H9 (cell line): ENCODE measurements around the gene VAMP2. TPM values are rescaled to one million over a fixed set of nuclear protein-coding genes. Genes with fewer than 3 reads are reported as not detected.

ENCODE experiments used
- DNase-seq: peaks from one replicate; pipeline ENCODE4 v3.0.0-alpha.2; 2017
- H2AFZ ChIP-seq: one replicate; pipeline ENCODE4 v1.6.1; 2013; ENCODE audit warnings: mild to moderate bottlenecking, low read length, control low read depth, moderate library complexity
- H2AK5ac ChIP-seq: 2 replicates; pipeline ENCODE4 v1.6.1; 2013; ENCODE audit warnings: low read length, control low read depth, mixed read lengths; ENCODE audit not compliant: insufficient read length
- H2BK120ac ChIP-seq: one replicate; pipeline ENCODE4 v1.6.1; 2013; ENCODE audit warnings: low read depth, mild to moderate bottlenecking, low read length, control low read depth, inconsistent platforms; ENCODE audit not compliant: poor library complexity, severe bottlenecking
- H2BK12ac ChIP-seq: 2 replicates; pipeline ENCODE4 v1.6.1; 2013; ENCODE audit warnings: low read length, control low read depth, mixed read lengths, low read depth; ENCODE audit not compliant: insufficient read length
- H2BK15ac ChIP-seq: 2 replicates; pipeline ENCODE4 v1.6.1; 2013; ENCODE audit warnings: low read depth, low read length, control low read depth
- H2BK20ac ChIP-seq: one replicate; pipeline ENCODE4 v1.6.1; 2013; ENCODE audit warnings: low read depth, mild to moderate bottlenecking, low read length, control low read depth, inconsistent platforms; ENCODE audit not compliant: poor library complexity, severe bottlenecking
- H2BK5ac ChIP-seq: 2 replicates; pipeline ENCODE4 v1.6.1; 2013; ENCODE audit warnings: low read length, control low read depth, mixed read lengths; ENCODE audit not compliant: insufficient read length
- H3K14ac ChIP-seq: 2 replicates; pipeline ENCODE4 v1.6.1; 2013; ENCODE audit warnings: low read length, control low read depth; ENCODE audit not compliant: insufficient read depth
- H3K18ac ChIP-seq: 2 replicates; pipeline ENCODE4 v1.6.1; 2013; ENCODE audit warnings: low read depth, mild to moderate bottlenecking, mixed read lengths, low read length, control low read depth; ENCODE audit not compliant: insufficient read length
- H3K23ac ChIP-seq: 2 replicates; pipeline ENCODE4 v1.6.1; 2013; ENCODE audit warnings: low read length, control low read depth, mixed read lengths, low read depth; ENCODE audit not compliant: insufficient read length
- H3K23me2 ChIP-seq: 2 replicates; pipeline ENCODE4 v1.6.1; 2013; ENCODE audit warnings: low read depth, mild to moderate bottlenecking, mixed read lengths, low read length, control low read depth; ENCODE audit not compliant: insufficient read length, poor library complexity, severe bottlenecking
- H3K27ac ChIP-seq: 2 replicates; pipeline ENCODE4 v1.5.1; 2013; ENCODE audit warnings: low read length, control low read depth, mixed read lengths, low read depth; ENCODE audit not compliant: insufficient read length
- H3K27me3 ChIP-seq: 2 replicates; pipeline ENCODE4 v1.6.1; 2013; ENCODE audit warnings: low read length, control low read depth, inconsistent platforms; ENCODE audit not compliant: insufficient read depth
- H3K4ac ChIP-seq: 2 replicates; pipeline ENCODE4 v1.6.1; 2013; ENCODE audit warnings: low read depth, mild to moderate bottlenecking, control low read depth, inconsistent platforms, low read length, moderate library complexity
- H3K4me1 ChIP-seq: 2 replicates; pipeline ENCODE4 v1.6.1; 2013; ENCODE audit warnings: low read length, control low read depth, inconsistent platforms; ENCODE audit not compliant: insufficient read depth
- H3K4me2 ChIP-seq: 2 replicates; pipeline ENCODE4 v1.6.1; 2013; ENCODE audit warnings: low read length, control low read depth, mixed read lengths; ENCODE audit not compliant: insufficient read length, insufficient read depth
- H3K56ac ChIP-seq: 2 replicates; pipeline ENCODE4 v1.6.1; 2013; ENCODE audit warnings: low read depth, mild to moderate bottlenecking, mixed read lengths, low read length, control low read depth; ENCODE audit not compliant: insufficient read length
- H3K79me1 ChIP-seq: 2 replicates; pipeline ENCODE4 v1.6.1; 2013; ENCODE audit warnings: low read depth, mild to moderate bottlenecking, moderate library complexity, low read length, control low read depth, inconsistent platforms; ENCODE audit not compliant: insufficient read depth, poor library complexity, severe bottlenecking
- H3K79me2 ChIP-seq: 2 replicates; pipeline ENCODE4 v1.6.1; 2013; ENCODE audit warnings: low read length, control low read depth, inconsistent platforms; ENCODE audit not compliant: insufficient read depth
- H3K9ac ChIP-seq: 2 replicates; pipeline ENCODE4 v1.6.1; 2013; ENCODE audit warnings: low read length, control low read depth, mixed read lengths; ENCODE audit not compliant: insufficient read length; ENCODE audit errors: extremely low read depth
- H3K9me3 ChIP-seq: one replicate; pipeline ENCODE4 v1.6.1; 2013; ENCODE audit warnings: low read depth, low read length, inconsistent platforms; ENCODE audit not compliant: control insufficient read depth
- H3T11ph ChIP-seq: one replicate; pipeline ENCODE4 v1.6.1; 2013; ENCODE audit warnings: mild to moderate bottlenecking, low read length, control low read depth, inconsistent platforms
- H4K20me1 ChIP-seq: one replicate; pipeline ENCODE4 v1.6.1; 2013; ENCODE audit not compliant: control insufficient read depth, insufficient read length, insufficient read depth
- H4K5ac ChIP-seq: 2 replicates; pipeline ENCODE4 v1.6.1; 2013; ENCODE audit warnings: low read depth, mild to moderate bottlenecking, mixed read lengths, low read length, control low read depth; ENCODE audit not compliant: insufficient read length
- H4K8ac ChIP-seq: replicated peaks from 2 replicates; pipeline ENCODE4 v1.6.1; 2013; ENCODE audit warnings: low read length, control low read depth, mixed read lengths, low read depth; ENCODE audit not compliant: insufficient read length
- H4K91ac ChIP-seq: 2 replicates; pipeline ENCODE4 v1.6.1; 2013; ENCODE audit warnings: low read depth, mild to moderate bottlenecking, moderate library complexity, mixed read lengths, low read length, control low read depth; ENCODE audit not compliant: insufficient read length
- H3K27ac Mint-ChIP-seq, 3 experiments: 2 replicates in 2 of 3; 3 replicates in 1 of 3; pipeline ENCODE4 v1.8.0; 2020 to 2021; ENCODE audit warnings: mixed read lengths in 3 of 3, mild to moderate bottlenecking in 1 of 3, moderate library complexity in 1 of 3
- H3K27me3 Mint-ChIP-seq: 2 replicates; pipeline ENCODE4 v1.8.0; 2021; ENCODE audit warnings: low read depth, mild to moderate bottlenecking, moderate library complexity, mixed read lengths
- H3K36me3 Mint-ChIP-seq, 3 experiments: 2 replicates in 2 of 3; 3 replicates in 1 of 3; pipeline ENCODE4 v1.8.0; 2020 to 2021; ENCODE audit warnings: low read depth in 3 of 3, mixed read lengths in 3 of 3; ENCODE audit not compliant: insufficient read depth in 1 of 3
- H3K4me1 Mint-ChIP-seq, 2 experiments: 2 replicates each; pipeline ENCODE4 v1.8.0; 2020; ENCODE audit warnings: mixed read lengths in 2 of 2
- H3K4me3 Mint-ChIP-seq, 2 experiments: 2 replicates in 1 of 2; 3 replicates in 1 of 2; pipeline ENCODE4 v1.8.0; 2020 to 2021; ENCODE audit warnings: mild to moderate bottlenecking in 2 of 2, mixed read lengths in 2 of 2, moderate library complexity in 1 of 2
- H3K9me3 Mint-ChIP-seq, 2 experiments: 2 replicates in 1 of 2; 3 replicates in 1 of 2; pipeline ENCODE4 v1.8.0; 2020; ENCODE audit warnings: mild to moderate bottlenecking in 2 of 2, mixed read lengths in 2 of 2, moderate library complexity in 1 of 2
- CTCF ChIP-seq: fragments of 200-600 bp; sonication (generic); conservative IDR thresholded peaks from 3 replicates; pipeline ENCODE4 v1.8.0; 2021; ENCODE audit warnings: antibody characterized with exemption, mild to moderate bottlenecking
- WGBS: extraction: QIAGEN DNeasy Blood & Tissue Kit; methylation state at CpG from one replicate; pipeline ENCODE4 v1.1.7; 2013; ENCODE audit warnings: missing lambda C conversion rate, low lambda C conversion rate, mixed read lengths; ENCODE audit not compliant: insufficient read length; ENCODE audit errors: extremely low coverage; 5-methylcytosine and 5-hydroxymethylcytosine counted together
- total RNA-seq: library from RNA; stranded (reverse); gene quantifications from 2 replicates; pipeline ENCODE4 v1.2.1, GENCODE V29; 2021

The VAMP2 gene
- total RNA-seq, 1 experiment from 2014 or later, result 22.8 TPM

GRCh38 chr17:8160224-8160577, 2.5 kb downstream of the VAMP2 start:
- H3K36me3 Mint-ChIP-seq, result peaks cover 10 to 26% (median 22%) of the 10 kb centered on the region in 3 experiments
- TF ChIP-seq CTCF, result no peak
- H3K9ac ChIP-seq, result no peak overlapping the region

More at GRCh38 chr17:8160224-8160577, 2.5 kb downstream of the VAMP2 start:
- Histone ChIP-seq H2BK12ac (no peak overlapping the region), H2BK20ac (no peak overlapping the region), H3K9me3 (no peaks in the 10 kb centered on the region), H4K5ac (no peak overlapping the region), H3K23me2 (peaks cover 22% of the 10 kb centered on the region), H3K4me2 (no peak overlapping the region), H3K4ac (no peak overlapping the region), H3K56ac (no peak overlapping the region), H3K4me1 (peaks cover 3% of the 10 kb centered on the region; the same call in 1 of the 2 replicates), H4K91ac (no peak overlapping the region), H3K27ac (no peak overlapping the region), H2AFZ (no peak overlapping the region), H2BK5ac (no peak overlapping the region), H3K14ac (no peak overlapping the region), H3T11ph (no peak overlapping the region), H3K18ac (no peak overlapping the region), H4K20me1 (no peaks in the 10 kb centered on the region), H2BK15ac (no peak overlapping the region), H3K27me3 (no peaks in the 10 kb centered on the region), H2BK120ac (no peak overlapping the region), H2AK5ac (no peak overlapping the region), H3K79me2 (no peaks in the 10 kb centered on the region), H4K8ac (no peak overlapping the region), H3K23ac (no peak overlapping the region), H3K79me1 (no peaks in the 10 kb centered on the region)
- Mint-ChIP-seq H3K27me3 (peaks cover 1% of the 10 kb centered on the region; the same call in 1 of the 2 replicates), H3K27ac (peak overlapping the region in 1 of 3 experiments; percentile 80; a peak in 2 of 7 replicates), H3K9me3 (no peaks in the 10 kb centered on the region), H3K4me1 (peaks cover 35 to 39% of the 10 kb centered on the region in 2 experiments), H3K4me3 (peak overlapping the region in 1 of 2 experiments; percentile 69; a peak in 4 of 5 replicates)
- WGBS, result no CpG with 5 or more reads among the region's 4 CpGs
- DNase-seq, result no peak
